Activated CD4-positive, alpha-beta T cell treated with anti-CD3 and anti-CD28 coated beads for 4 hours (primary cell): ENCODE results near the gene ZNF804B.
"Not testable (repeated sequence)": the region's sequence is repeated elsewhere in the genome, so short reads cannot be mapped to it uniquely, and the experiment has no call there.

Experiments used
- DNase-seq, 2 donors: peaks; one replicate each; pipeline ENCODE4 v3.0.0-alpha.2; 2020

ZNF804B gene

GRCh38 chr7:89104748-89105685 lies 345.5 kb downstream of the ZNF804B start:
- DNase-seq, result no peak

DNA sequence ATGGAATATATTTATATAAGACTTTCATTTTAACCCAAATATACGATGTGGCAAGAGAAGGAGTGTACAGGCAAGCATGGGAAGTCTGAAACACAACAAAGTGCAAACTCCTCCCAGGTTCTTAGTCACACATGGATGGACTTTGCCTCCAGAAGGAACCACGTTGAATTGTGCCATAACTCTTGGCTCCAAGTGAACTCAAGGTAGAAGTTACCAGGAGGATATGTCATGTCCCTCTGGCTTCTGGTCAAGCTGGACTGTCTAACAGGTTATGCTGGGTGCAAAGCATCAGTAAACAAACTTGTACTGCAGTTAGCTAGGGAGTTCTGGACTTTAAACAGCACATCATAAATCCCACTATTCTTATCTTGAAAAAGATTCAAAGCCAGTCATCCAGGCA lies 364.4 kb downstream of the ZNF804B start:
- no peak for DNase-seq

DNA sequence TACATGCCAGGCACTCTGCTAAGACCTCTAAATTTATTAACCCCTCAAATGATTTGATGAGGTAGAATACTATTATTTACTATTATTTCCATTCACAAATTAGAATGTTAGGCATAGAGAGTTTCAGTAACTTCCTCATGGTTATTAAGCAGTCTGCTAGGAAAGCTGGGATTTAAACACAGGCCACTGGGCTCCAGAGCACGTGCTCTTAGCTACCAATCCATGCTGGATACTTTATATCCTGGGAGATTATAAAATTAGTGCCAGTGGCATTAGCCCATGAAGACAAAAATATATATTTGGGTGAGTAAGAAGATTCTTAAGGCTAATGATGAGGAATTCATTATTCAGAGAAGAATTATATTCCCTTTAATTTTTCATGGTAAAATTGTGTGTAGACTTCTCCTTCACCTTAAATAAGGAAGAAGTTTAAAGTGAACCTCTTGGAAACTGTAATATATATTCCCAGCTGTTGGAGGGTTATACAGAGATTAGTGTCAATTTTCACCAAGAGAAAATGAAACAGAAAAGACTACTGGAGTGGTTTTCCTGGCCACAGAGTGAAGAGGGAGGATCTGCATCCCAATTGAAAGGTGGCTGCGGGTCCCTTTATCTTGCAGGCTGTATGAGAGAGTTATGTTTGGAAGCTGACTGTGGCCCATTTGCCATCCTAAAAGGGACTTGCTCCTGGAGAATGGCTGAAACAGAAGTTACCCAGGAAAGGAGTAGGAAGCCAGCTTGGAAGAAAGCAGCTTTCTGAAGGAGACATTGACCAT lies 370.3 kb downstream of the ZNF804B start:
- DNase-seq, result no peak

DNA sequence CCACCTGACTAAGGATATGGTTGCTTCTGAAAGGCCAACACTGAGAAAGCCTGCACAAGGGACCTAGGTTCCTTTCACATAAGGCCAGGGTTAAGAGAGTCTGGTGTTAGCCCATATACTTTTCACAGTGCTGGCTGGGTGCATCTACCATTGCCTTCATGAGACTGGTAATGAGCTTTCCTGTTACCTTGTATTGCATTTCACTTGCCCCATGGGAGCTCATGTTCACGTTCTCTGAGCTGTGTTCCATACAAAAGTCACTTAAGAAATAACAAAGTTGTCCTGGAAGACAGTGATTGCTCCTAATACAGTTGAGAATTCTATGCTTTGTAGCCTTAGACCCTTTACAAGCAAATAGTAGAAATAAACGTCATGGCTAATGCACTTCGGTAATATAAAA lies 373.9 kb downstream of the ZNF804B start:
- no peak for DNase-seq

GRCh38 chr7:89133819-89134218 lies 374.3 kb downstream of the ZNF804B start:
- no peak for DNase-seq

- no peak for DNase-seq
Observed at GRCh38 chr7:89145801-89146200, 386.3 kb downstream of the ZNF804B start.

DNA sequence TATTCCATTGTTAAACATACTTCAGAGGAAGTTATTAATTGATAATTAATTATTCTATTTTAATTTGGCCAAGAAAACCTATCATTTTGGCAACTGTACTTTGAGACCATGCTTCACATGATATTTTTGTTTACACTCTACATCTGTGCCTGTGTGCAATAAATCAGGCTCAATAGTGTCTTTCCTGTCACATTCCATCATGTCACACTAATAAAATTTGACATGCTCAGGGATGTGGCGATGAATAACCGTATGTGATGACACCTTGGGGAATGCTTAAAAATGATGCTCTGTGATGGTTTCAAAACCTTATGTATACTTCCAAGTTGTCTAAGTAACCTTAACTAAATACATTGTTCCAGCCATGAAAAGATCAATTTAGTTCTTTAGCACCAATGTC lies 400.6 kb downstream of the ZNF804B start:
- no peak for DNase-seq

- DNase-seq, result no peak
Observed at GRCh38 chr7:89165421-89165820, 405.9 kb downstream of the ZNF804B start.

GRCh38 chr7:89170628-89171027 lies 411.1 kb downstream of the ZNF804B start:
- DNase-seq, result no peak

- DNase-seq, result no peak
Observed at GRCh38 chr7:89182116-89182515, 422.6 kb downstream of the ZNF804B start.

GRCh38 chr7:89183712-89184111 lies 424.2 kb downstream of the ZNF804B start:
- no peak for DNase-seq

DNA sequence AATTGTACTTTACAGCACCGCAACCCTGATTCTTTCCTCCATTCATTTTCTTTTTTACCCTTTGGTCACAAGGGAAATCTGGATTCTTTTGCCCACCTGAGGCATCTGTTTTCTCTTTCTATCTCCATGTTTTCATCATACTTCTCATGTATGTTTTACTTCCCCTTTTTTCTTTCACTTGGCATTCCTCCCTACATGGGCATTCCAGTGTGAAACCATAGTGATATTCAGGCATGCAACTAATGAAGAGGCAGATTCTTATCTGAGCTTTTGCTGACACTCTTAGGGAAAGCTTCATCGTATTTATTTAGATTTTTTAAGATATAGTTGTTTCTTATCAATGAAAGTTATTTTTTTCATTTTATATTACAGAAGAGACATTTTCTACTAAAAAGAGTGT lies 441.3 kb downstream of the ZNF804B start:
- no peak for DNase-seq

- DNase-seq, result no peak
Observed at GRCh38 chr7:89223900-89224395, 464.4 kb downstream of the ZNF804B start.

DNA sequence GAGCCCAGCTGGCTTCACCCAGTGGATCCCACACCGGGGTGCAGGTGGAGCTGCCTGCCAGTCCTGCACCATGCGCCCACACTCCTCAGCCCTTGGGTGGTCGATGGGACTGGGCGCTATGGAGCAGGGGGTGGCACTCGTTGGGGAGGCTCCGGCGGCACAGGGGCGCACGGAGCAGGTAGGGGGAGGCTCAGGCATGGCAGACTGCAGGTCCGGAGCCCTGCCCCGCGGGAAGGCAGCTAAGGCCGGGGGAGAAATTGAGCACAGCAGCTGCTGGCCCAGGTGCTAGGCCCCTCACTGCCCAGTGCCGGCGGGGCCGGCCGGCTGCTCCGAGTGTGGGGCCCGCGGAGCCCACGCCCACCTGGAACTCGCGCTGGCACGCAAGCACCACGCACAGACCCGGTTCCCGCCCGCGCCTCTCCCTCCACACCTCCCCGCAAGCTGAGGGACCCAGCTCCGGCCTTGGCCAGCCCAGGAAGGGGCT lies 469.2 kb downstream of the ZNF804B start:
- DNase-seq, result not testable (repeated sequence)

GRCh38 chr7:89238156-89238555 lies 478.7 kb downstream of the ZNF804B start:
- no peak for DNase-seq

- no peak for DNase-seq
Observed at GRCh38 chr7:89246196-89246595, 486.7 kb downstream of the ZNF804B start.

DNA sequence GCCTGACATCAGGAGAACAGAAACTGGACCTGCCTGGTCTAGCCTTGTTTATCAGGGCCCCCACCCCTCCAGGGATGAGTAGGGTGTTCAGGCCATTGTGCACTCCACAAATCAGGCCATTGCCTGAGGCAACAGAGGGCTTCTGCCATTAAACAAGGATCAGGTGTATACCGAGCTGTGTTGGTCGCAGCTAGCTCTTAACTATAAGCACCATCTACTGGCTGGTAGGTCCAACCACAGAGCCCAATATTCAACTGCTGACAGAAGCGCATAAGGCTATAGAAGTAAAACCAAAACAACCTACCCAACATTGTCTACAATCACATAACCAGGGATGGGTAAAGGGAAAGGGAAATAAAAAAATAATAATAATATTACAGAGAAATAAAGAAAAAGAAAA lies 487.7 kb downstream of the ZNF804B start:
- DNase-seq, result no peak

- DNase-seq, result no peak
Observed at GRCh38 chr7:89259085-89259484, 499.6 kb downstream of the ZNF804B start.

DNA sequence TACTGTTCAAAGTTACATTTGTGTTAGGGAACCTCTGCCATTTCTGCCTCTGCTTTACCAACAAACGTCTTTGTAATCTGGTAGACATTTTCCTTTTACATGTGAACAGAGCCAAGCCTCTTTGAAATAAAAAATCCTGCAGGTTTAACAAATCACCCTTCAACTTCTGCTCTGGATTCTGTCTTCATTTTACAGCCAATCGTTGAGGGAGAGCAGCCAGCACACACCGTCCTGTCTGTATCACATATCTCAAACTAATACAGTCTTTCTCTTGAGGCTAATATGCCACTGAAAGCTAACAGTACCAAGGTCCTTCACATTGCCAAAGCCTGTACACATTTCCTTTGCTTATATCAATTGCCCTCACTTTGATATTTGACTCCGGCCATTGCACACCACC lies 504.6 kb downstream of the ZNF804B start:
- no peak for DNase-seq

DNA sequence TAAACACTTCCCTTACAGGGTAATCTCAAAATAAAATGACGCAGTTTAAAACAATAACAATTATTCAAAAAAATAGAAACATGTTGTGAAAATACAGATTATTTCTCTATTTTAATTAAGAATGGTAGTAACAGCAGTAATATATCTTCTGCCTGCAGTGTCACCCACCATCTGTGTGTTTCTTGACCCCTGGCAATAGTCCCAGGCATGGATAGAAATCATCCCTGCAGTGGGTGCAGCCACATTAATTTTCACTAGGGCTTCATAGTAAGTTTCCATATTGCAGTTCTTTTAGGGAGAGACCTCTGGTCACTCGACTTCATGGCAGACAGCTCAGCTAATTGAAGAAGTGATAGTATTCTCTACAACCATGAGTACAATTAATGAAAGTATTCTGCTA lies 506.1 kb downstream of the ZNF804B start:
- no peak for DNase-seq

GRCh38 chr7:89283302-89283701 lies 523.8 kb downstream of the ZNF804B start:
- no peak for DNase-seq

- DNase-seq, result no peak
Observed at GRCh38 chr7:89308535-89308934, 549.0 kb downstream of the ZNF804B start.

DNA sequence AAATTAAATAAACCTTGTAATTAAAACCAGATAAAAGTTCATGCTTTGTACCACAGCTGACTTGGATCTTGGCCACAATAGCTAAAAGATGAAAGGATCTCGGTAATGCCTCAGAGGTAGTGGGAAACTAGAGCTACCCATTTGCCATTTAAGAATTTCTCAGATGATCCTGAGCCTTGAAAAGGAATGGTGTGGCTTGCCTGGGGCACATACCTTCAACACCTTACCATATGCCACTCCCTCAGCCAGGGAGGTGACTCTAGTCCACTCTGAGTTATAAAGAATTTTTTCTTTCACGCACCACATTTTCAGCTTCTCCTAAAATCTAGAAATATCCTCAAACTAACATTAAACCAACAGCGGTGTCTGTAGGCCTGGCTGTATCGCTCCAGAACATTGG lies 552.4 kb downstream of the ZNF804B start:
- no peak for DNase-seq

GRCh38 chr7:89312551-89312950 lies 553.1 kb downstream of the ZNF804B start:
- no peak for DNase-seq
